Activated T-helper 1 cell treated with anti-CD3 and anti-CD28 coated beads, Interleukin-12 subunit alpha, Interleukin-12 subunit beta, Interleukin-2, Interleukin-4 antibody, amounts not matched to agents 30 ng/mL and 10 ng/mL and 1 ng/mL, durations not matched to agents 14 hours and 24 hours and 36 hours (primary cell): ENCODE data around the gene LTO1. TPM values are rescaled to one million over a fixed set of nuclear protein-coding genes. Genes with fewer than 3 reads are reported as not detected.

Experiments
- DNase-seq: peaks from one replicate; pipeline ENCODE4 v3.0.0; 2021; ENCODE audit warnings: low spot score
- H3K27ac Mint-ChIP-seq: one replicate; pipeline ENCODE4 v1.8.0; 2021; ENCODE audit warnings: mild to moderate bottlenecking, mixed read lengths
- H3K27me3 Mint-ChIP-seq: one replicate; pipeline ENCODE4 v1.8.0; 2022; ENCODE audit warnings: mild to moderate bottlenecking, moderate library complexity, mixed read lengths; ENCODE audit not compliant: insufficient read depth
- H3K36me3 Mint-ChIP-seq: one replicate; pipeline ENCODE4 v1.8.0; 2021; ENCODE audit warnings: low read depth, mixed read lengths
- H3K4me1 Mint-ChIP-seq: one replicate; pipeline ENCODE4 v1.8.0; 2021; ENCODE audit warnings: low read depth, mixed read lengths
- H3K4me3 Mint-ChIP-seq: one replicate; pipeline ENCODE4 v1.8.0; 2021; ENCODE audit warnings: mild to moderate bottlenecking, moderate library complexity, mixed read lengths
- H3K9me3 Mint-ChIP-seq: one replicate; pipeline ENCODE4 v1.8.0; 2021; ENCODE audit warnings: mixed read lengths
- intact Hi-C: fragments of 100-400 bp; cut with micrococcal nuclease; formaldehyde crosslinking; loops from one replicate; pipeline ENCODE4 v1.15.1; 2024
- total RNA-seq: library from RNA; stranded (reverse); gene quantifications from 2 replicates; pipeline ENCODE4 v1.2.3, GENCODE V29; 2022

The LTO1 gene
- total RNA-seq, 1 donor from 2014 or later = 28.1 TPM

DNA sequence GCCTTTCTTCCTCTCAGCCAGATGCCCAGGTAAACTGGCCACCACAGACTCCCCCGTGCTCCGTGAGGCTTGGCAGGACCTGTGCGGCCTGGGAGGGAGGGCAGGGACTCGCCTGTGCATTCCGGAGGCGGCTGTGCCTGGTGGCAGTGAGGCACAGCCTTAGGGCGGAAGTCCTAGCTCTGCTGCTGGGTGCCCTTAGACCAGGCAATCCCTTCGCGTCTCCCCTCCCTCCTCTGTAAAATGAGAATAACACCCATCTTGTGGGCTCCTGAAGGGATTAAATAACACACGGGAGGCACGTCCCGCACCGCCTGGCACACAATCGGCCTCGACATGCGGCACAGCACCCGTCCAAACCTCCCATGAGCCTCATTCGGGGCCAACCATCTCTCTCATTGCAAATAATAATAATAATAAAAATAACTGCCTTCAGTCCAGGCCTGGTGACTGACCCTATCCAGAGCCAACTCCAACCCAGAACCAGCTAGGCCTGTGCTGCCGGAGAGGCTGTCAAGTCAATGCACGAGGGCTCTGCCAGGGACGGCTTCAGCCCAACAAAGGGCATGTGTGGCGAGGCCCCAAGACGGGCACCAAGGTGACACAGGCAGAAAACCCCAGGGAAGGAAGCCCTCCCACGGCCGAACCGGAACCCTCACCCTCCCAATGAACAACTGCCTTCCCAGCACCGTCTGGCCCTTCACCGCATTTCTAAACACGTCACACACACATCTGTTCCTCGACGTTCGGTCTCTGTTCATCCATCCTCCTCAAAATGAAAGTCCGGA, 8.2 kb downstream of the LTO1 start:
- peaks cover 26% of the 10 kb centered on the region for H3K36me3 Mint-ChIP-seq
- H3K4me3 Mint-ChIP-seq = no peak overlapping the region
- intact Hi-C loops = no loop called here
- no peaks in the 10 kb centered on the region for H3K9me3 Mint-ChIP-seq
- no peak for DNase-seq
- H3K27me3 Mint-ChIP-seq = no peaks in the 10 kb centered on the region
- no peak overlapping the region for H3K27ac Mint-ChIP-seq
- peaks cover 7% of the 10 kb centered on the region for H3K4me1 Mint-ChIP-seq

DNA sequence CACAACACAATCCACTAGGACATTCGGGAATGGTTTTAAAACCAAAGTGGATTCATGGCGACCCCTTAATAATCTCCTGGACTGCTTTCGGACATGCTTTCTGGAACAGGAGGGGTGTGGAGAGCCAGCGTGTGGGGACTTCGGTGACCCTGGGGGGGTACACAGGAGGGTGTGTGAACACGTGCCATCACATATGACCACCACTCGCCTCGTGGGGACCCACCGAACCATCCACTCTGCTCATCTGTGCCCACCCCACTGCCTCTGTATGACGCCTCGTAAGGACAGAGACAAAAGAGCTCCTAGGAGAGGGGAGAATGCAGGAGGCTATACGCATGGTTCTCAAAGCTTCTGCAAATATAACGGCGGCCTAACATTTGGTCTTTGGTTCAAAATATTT, 8.9 kb downstream of the LTO1 start:
- intact Hi-C loops = no loop called here
- Mint-ChIP-seq H3K36me3 (peaks cover 21% of the 10 kb centered on the region), H3K4me1 (peaks cover 7% of the 10 kb centered on the region), H3K27me3 (no peaks in the 10 kb centered on the region), H3K4me3 (no peak overlapping the region), H3K27ac (no peak overlapping the region), H3K9me3 (no peaks in the 10 kb centered on the region)
- no peak for DNase-seq

DNA sequence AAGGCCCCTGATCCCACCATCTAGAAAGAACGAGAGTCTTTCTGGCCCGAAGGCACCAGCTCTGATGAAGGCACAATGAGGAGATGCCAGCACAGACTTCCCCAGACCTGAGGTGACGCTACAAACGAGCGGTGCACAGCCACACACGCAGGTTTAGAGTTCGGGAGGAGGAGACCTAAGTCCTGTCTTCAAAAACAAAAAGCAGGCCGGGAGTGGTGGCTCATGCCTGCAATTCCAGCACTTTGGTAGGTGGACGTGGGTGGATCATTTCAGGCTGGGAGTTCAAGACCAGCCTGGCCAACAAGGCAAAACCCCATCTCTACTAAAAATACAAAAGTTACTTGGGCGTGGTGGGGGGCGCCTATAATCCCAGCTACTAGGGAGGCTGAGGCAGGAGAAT, 9.5 kb downstream of the LTO1 start:
- intact Hi-C loops = no loop called here
- DNase-seq = no peak
- Mint-ChIP-seq H3K27me3 (no peaks in the 10 kb centered on the region), H3K27ac (no peak overlapping the region), H3K9me3 (no peaks in the 10 kb centered on the region), H3K4me3 (no peak overlapping the region), H3K4me1 (peaks cover 7% of the 10 kb centered on the region), H3K36me3 (peaks cover 21% of the 10 kb centered on the region)

DNA sequence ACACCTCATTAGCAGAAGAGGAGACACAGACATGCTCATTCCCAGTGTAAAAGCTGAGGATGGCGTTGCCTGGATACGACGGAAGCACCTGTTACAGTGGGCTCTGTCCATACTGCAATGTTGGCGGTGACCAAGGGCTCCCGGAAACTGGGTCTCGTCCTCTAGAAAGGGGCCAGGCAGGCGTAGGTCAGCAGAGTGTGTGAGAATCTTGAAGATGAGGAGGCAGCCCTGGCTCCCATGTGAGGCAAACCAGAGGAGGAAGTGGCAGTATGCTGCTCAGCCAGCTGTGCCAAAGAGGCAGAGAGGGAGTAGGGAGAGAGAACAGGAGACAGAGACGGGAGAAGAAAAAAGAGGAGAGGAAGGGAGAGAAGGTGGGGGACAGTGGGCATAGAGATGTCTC, 10.3 kb downstream of the LTO1 start:
- Mint-ChIP-seq H3K36me3 (peaks cover 14% of the 10 kb centered on the region), H3K4me1 (peaks cover under 1% of the 10 kb centered on the region), H3K4me3 (no peak overlapping the region), H3K27ac (no peak overlapping the region), H3K27me3 (no peaks in the 10 kb centered on the region), H3K9me3 (no peaks in the 10 kb centered on the region)
- no peak for DNase-seq
- intact Hi-C loops = no loop called here

DNA sequence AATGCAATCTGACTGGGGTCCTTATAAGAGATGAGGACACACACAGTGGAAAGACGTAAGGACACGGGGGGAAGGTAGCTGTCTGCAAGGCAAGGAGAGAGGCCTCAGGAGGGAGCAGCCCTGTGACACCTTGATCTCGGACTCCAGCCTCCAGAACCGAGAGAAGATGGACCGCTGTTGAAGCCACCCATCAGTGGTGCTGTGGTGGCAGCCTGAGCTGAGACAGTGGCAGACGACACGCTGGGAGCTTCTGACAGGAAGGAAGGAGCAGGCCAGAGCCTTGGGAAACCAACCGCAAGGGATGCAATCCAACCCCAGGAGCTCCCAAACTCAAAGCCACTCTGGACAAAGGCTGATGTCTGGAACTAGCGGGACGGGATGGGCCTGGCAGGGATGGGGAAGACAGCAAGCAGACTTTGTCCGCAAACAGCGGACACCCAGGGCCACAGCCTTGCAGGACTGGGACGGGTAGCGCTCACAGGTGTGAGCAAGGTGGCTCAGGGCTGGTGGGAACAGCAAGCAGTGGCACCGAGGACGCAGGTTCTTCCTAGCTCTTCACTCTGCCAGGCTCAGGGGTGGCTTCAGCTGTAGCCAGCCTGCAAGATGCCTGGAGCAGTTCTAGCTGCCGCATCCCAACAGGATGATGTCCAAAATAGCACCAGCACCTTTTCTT, 10.9 kb downstream of the LTO1 start:
- Mint-ChIP-seq H3K4me1 (no peaks in the 10 kb centered on the region), H3K36me3 (peaks cover 14% of the 10 kb centered on the region), H3K9me3 (no peaks in the 10 kb centered on the region), H3K27ac (no peak overlapping the region), H3K4me3 (no peak overlapping the region), H3K27me3 (no peaks in the 10 kb centered on the region)
- intact Hi-C loops = no loop called here
- DNase-seq = no peak

DNA sequence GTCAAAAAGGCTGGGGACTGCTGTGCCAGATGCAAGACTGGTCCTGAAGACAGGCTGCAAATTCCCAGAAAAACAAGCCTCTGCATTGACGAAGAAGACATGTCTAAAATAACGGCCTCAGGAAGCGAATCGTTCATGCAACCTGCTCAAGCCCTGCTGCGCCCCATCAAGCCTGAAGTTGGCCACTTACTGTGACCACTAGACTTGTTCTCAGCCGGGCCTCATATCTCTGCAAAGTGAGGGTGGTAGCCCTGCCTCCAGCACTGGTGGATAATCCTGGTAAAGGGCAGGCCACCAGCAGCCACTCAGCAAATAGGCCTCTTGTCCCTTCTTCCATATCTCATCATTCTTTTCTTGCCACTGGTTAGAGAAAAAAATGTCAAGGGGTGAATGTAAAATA, 11.8 kb downstream of the LTO1 start:
- H3K36me3 Mint-ChIP-seq = peaks cover 11% of the 10 kb centered on the region
- H3K9me3 Mint-ChIP-seq = no peaks in the 10 kb centered on the region
- no peak overlapping the region for H3K4me3 Mint-ChIP-seq
- intact Hi-C loops = no loop called here
- H3K27me3 Mint-ChIP-seq = no peaks in the 10 kb centered on the region
- DNase-seq = no peak
- no peak overlapping the region for H3K27ac Mint-ChIP-seq
- no peaks in the 10 kb centered on the region for H3K4me1 Mint-ChIP-seq

DNA sequence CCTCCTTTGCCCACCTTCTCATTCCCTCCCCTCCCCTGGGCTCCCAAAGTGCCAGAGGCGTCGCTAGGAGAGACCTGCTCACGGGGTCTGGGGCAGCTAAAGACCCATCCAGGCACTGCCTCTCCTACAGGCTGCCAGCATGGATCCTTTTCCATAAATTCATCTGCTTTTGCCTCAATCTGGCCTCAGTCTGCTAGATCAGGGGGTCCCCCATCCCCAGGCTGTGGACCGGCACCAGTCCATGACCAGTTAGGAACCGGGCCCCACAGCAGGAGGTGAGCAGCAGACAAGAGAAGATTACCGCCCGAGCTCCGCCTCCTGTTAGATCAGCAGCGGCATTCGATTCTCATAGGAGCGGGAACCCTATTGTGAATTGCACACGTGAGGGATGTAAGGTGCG, 12.3 kb downstream of the LTO1 start:
- Mint-ChIP-seq H3K36me3 (peaks cover 10% of the 10 kb centered on the region), H3K4me3 (no peak overlapping the region), H3K27ac (no peak overlapping the region), H3K9me3 (no peaks in the 10 kb centered on the region), H3K4me1 (no peaks in the 10 kb centered on the region), H3K27me3 (no peaks in the 10 kb centered on the region)
- no peak for DNase-seq
- intact Hi-C loops = no loop called here

GRCh38 chr11:69662021-69662698, 13.0 kb downstream of the LTO1 start:
- Mint-ChIP-seq H3K9me3 (no peaks in the 10 kb centered on the region), H3K27ac (no peak overlapping the region), H3K4me3 (no peak overlapping the region), H3K4me1 (no peaks in the 10 kb centered on the region), H3K27me3 (no peaks in the 10 kb centered on the region), H3K36me3 (peaks cover 4% of the 10 kb centered on the region)
- intact Hi-C loops = no loop called here
- no peak for DNase-seq

- Mint-ChIP-seq H3K27ac (no peak overlapping the region), H3K27me3 (no peaks in the 10 kb centered on the region), H3K4me1 (no peaks in the 10 kb centered on the region), H3K9me3 (no peaks in the 10 kb centered on the region), H3K36me3 (peaks cover 4% of the 10 kb centered on the region), H3K4me3 (no peak overlapping the region)
- DNase-seq = no peak
- intact Hi-C loops = no loop called here
Measured at GRCh38 chr11:69661413-69661715, 13.8 kb downstream of the LTO1 start.

DNA sequence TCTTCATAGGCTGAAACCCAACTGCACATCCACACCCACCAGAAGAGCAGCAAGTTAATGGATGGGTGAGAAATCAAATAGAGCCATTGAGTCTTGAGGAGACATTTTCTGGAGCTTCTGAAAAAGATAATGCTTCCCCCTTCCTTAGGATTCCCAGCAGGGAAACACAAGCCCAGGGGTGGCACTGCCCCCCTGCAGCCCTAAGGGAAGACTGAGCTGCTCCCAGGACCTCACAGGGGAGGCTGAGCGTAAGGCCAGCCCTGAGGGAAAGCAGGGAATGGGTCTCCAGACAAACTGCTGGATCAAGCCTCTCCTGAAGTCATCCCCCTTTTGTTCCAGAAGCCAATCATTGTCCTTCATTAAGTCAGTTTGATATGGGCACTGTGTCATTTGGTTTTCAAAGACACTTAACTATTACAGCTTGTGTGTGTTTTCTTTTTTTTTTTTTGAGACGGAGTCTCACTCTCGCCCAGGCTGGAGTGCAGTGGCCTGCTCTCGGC, 15.1 kb downstream of the LTO1 start:
- intact Hi-C loops = no loop called here
- H3K27ac Mint-ChIP-seq = no peak overlapping the region
- no peaks in the 10 kb centered on the region for H3K4me1 Mint-ChIP-seq
- DNase-seq = no peak
- no peaks in the 10 kb centered on the region for H3K27me3 Mint-ChIP-seq
- no peak overlapping the region for H3K4me3 Mint-ChIP-seq
- H3K36me3 Mint-ChIP-seq = peaks cover 2% of the 10 kb centered on the region
- no peaks in the 10 kb centered on the region for H3K9me3 Mint-ChIP-seq

GRCh38 chr11:69659591-69659990, 15.6 kb downstream of the LTO1 start:
- Mint-ChIP-seq H3K27ac (no peak overlapping the region), H3K4me3 (no peak overlapping the region), H3K4me1 (no peaks in the 10 kb centered on the region), H3K27me3 (no peaks in the 10 kb centered on the region), H3K36me3 (no peaks in the 10 kb centered on the region), H3K9me3 (no peaks in the 10 kb centered on the region)
- DNase-seq = no peak
- intact Hi-C loops = no loop called here

DNA sequence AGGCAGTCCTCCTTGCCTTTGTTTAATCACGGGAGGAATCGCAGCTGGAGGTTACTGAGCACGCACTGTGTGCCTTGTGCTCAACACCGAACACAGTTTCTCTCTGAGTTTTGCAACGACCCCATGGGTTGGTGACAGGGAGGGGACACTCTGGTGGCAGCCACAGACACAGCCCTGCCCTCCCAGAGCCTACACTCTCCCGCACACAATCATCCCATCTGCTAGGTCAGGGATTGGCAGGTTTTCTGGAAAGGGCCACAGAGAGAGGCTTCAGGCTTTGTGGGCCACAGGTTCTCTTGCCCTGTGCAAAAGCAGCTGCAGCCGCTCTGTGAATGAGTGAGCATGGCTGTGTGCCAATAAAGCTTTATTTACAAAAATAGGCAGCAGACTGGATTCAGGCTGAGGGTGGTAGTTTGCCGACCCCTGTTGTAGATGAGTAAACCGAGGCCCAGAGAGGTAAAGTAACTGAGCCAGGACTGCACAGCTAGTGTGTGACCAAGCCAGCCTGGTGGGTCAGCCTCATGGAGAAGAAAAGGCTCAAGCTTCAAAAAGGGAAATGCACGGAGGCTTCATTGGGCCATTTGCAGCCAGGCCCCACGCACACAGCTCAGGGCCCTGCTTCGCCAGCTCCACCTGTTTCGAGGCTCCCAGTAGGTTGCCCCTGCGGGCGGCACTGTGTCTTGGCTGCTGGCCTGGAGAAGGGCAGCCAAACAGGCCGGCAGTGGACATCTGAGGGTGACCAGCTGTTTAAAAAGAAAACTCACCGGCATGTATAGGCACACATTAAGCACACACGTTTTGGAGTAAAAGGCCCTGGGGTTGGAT, 16.3 kb downstream of the LTO1 start:
- intact Hi-C loops = no loop called here
- Mint-ChIP-seq H3K9me3 (no peaks in the 10 kb centered on the region), H3K27me3 (no peaks in the 10 kb centered on the region), H3K4me1 (no peaks in the 10 kb centered on the region), H3K4me3 (no peak overlapping the region), H3K36me3 (no peaks in the 10 kb centered on the region), H3K27ac (no peak overlapping the region)
- no peak for DNase-seq
